ENCODE results near the gene KDELR1.

- TF ChIP-seq ZFP30 (CRISPR knock-in tag; IDR thresholded peaks at IDR 0.05) (no peak), ARNTL (CRISPR knock-in tag; IDR thresholded peaks at IDR 0.05; ENCODE audit: borderline replicate concordance, low read depth) (no peak)
These were observed 22.4 kb downstream of the KDELR1 start for GRCh38 chr19:48368936-48369335.
